Body of pancreas (tissue), 4 donors: ENCODE data around the gene C11orf24. TPM values are rescaled to one million over a fixed set of nuclear protein-coding genes. Genes with fewer than 3 reads are reported as not detected.

Experiments
- ATAC-seq: fragments of 150-250 bp; one replicate; pipeline ENCODE4 v1.9.1; 2016
- DNase-seq, 4 donors: peaks; one replicate each; pipeline ENCODE4 v3.0.0-alpha.2; 2019
- H3K27ac ChIP-seq, 4 donors: fragments of 200-600 bp; sonication (generic); 1 replicate in 3 of 4; 2 replicates in 1 of 4; pipeline versions ENCODE4 v1.5.1 to v1.6.1; 2016 to 2019; ENCODE audit warnings: mild to moderate bottlenecking in 1 of 4, mixed read lengths in 1 of 4, moderate library complexity in 1 of 4
- H3K27me3 ChIP-seq, 2 donors: fragments of 200-600 bp; sonication (generic); one replicate each; pipeline ENCODE4 v1.6.0; 2016; ENCODE audit warnings: mild to moderate bottlenecking in 1 of 2
- H3K36me3 ChIP-seq, 2 donors: fragments of 200-600 bp; sonication (generic); replicated peaks in 1 of 2; 2 replicates each; pipeline ENCODE4 v1.5.1; 2016; ENCODE audit warnings: low read depth in 2 of 2; ENCODE audit not compliant: insufficient read depth in 1 of 2
- H3K4me1 ChIP-seq: fragments of 200-600 bp; sonication (generic); one replicate; pipeline ENCODE4 v1.6.0; 2016
- H3K4me3 ChIP-seq, 2 donors: fragments of 200-600 bp; sonication (generic); 1 replicate in 1 of 2; 2 replicates in 1 of 2; pipeline ENCODE4 v1.5.1; 2016 to 2019
- H3K9me3 ChIP-seq, 3 donors: fragments of 200-600 bp; sonication (generic); 1 replicate in 2 of 3; 2 replicates in 1 of 3; pipeline ENCODE4 v1.5.1; 2016
- CTCF ChIP-seq, 7 experiments: fragments of 450-650 bp in 4 of 7; fragments of 200-600 bp in 3 of 7; sonication (generic) in 3 of 7; IDR thresholded peaks; one replicate each; pipeline ENCODE4 v1.5.1; 2016 to 2019; ENCODE audit warnings: antibody characterized with exemption in 7 of 7
- POLR2A ChIP-seq, 3 donors: fragments of 450-650 bp; IDR thresholded peaks; one replicate each; pipeline ENCODE4 v1.6.1; 2016; ENCODE audit warnings: antibody characterized with exemption in 3 of 3, mild to moderate bottlenecking in 2 of 3
- WGBS, 2 donors: methylation state at CpG; one replicate each; pipeline ENCODE4 v1.1.5; 2017; 5-methylcytosine and 5-hydroxymethylcytosine counted together
- intact Hi-C: fragments of 100-400 bp; cut with DNase I; formaldehyde crosslinking; loops from one replicate; pipeline ENCODE4 v1.15.1; 2023
- total RNA-seq, 2 donors: library from RNA; depleted of rRNA; stranded (reverse); fragments of >200 nt; gene quantifications; one replicate each; pipeline ENCODE4 v1.1.0, GENCODE V29; 2016

Gene C11orf24
- total RNA-seq, 2 donors from 2014 or later: 8.2 to 14.3 TPM

- Histone ChIP-seq H3K27me3 (no peaks in the 10 kb centered on the region), H3K27ac (no peak overlapping the region), H3K4me3 (no peak overlapping the region), H3K36me3 (no peaks in the 10 kb centered on the region), H3K4me1 (no peaks in the 10 kb centered on the region), H3K9me3 (no peaks in the 10 kb centered on the region)
- WGBS, 2 donors: 90 to 100% methylated on average over 2 of the region's 2 CpGs
- intact Hi-C loops: no loop called here
- TF ChIP-seq POLR2A (IDR thresholded peaks at IDR 0.05) (no peak), CTCF (IDR thresholded peaks at IDR 0.05) (no peak)
- DNase-seq (no peak), ATAC-seq (no peak)
Measured at GRCh38 chr11:68242616-68243015, 29.2 kb downstream of the C11orf24 start.

GRCh38 chr11:68231621-68232020 lies 40.2 kb downstream of the C11orf24 start:
- ATAC-seq (no peak), DNase-seq (no peak)
- Histone ChIP-seq H3K4me1 (no peaks in the 10 kb centered on the region), H3K36me3 (no peaks in the 10 kb centered on the region), H3K4me3 (no peak overlapping the region), H3K27me3 (no peaks in the 10 kb centered on the region), H3K9me3 (no peaks in the 10 kb centered on the region), H3K27ac (no peak overlapping the region)
- intact Hi-C loops: no loop called here
- TF ChIP-seq POLR2A (IDR thresholded peaks at IDR 0.05): no peak
- TF ChIP-seq CTCF (IDR thresholded peaks at IDR 0.05): no peak
- 81 to 90% methylated on average over 5 to 7 of the region's 7 CpGs for WGBS, 2 donors

- H3K27ac ChIP-seq: no peak overlapping the region
- H3K4me3 ChIP-seq: no peak overlapping the region
- whole genome bisulfite sequencing, 2 donors: 61 to 62% methylated on average over 1 of the region's 1 CpG
- H3K36me3 ChIP-seq: no peaks in the 10 kb centered on the region
- TF ChIP-seq CTCF (IDR thresholded peaks at IDR 0.05): no peak
- TF ChIP-seq POLR2A (IDR thresholded peaks at IDR 0.05): no peak
- intact Hi-C loops: no loop called here
- ATAC-seq (no peak), DNase-seq (no peak)
- H3K9me3 ChIP-seq: no peaks in the 10 kb centered on the region
- no peaks in the 10 kb centered on the region for H3K27me3 ChIP-seq
- H3K4me1 ChIP-seq: no peaks in the 10 kb centered on the region
Measured at GRCh38 chr11:68229601-68230000, 42.2 kb downstream of the C11orf24 start.

- intact Hi-C loops: no loop called here
- no peak for TF ChIP-seq CTCF (IDR thresholded peaks at IDR 0.05)
- TF ChIP-seq POLR2A (IDR thresholded peaks at IDR 0.05): no peak
- ATAC-seq: no peak
- DNase-seq: no peak
- H3K27me3 ChIP-seq: no peaks in the 10 kb centered on the region
- H3K27ac ChIP-seq: no peak overlapping the region
- H3K4me1 ChIP-seq: no peaks in the 10 kb centered on the region
- H3K36me3 ChIP-seq: no peaks in the 10 kb centered on the region
- H3K9me3 ChIP-seq: no peaks in the 10 kb centered on the region
- no peak overlapping the region for H3K4me3 ChIP-seq
- 90 to 93% methylated on average over 5 to 9 of the region's 9 CpGs for WGBS, 2 donors
Measured at GRCh38 chr11:68226421-68226820, 45.4 kb downstream of the C11orf24 start.

- Histone ChIP-seq H3K9me3 (no peaks in the 10 kb centered on the region), H3K4me1 (no peaks in the 10 kb centered on the region), H3K4me3 (no peak overlapping the region), H3K27ac (no peak overlapping the region), H3K27me3 (no peaks in the 10 kb centered on the region), H3K36me3 (no peaks in the 10 kb centered on the region)
- 88 to 91% methylated on average over 8 to 11 of the region's 11 CpGs for whole genome bisulfite sequencing, 2 donors
- no peak for ATAC-seq
- TF ChIP-seq POLR2A (IDR thresholded peaks at IDR 0.05): no peak
- no peak for TF ChIP-seq CTCF (IDR thresholded peaks at IDR 0.05)
- DNase-seq: no peak
- intact Hi-C loops: no loop called here
Measured at GRCh38 chr11:68224606-68225005, 47.2 kb downstream of the C11orf24 start.
